Keratinocyte (primary cell): ENCODE measurements around the gene KCNJ15. TPM values are rescaled to one million over a fixed set of nuclear protein-coding genes. Genes with fewer than 3 reads are reported as not detected.

ENCODE experiments used
- DNase-seq: peaks from one replicate; pipeline ENCODE4 v3.0.0-alpha.2; 2011; ENCODE audit warnings: low read depth, missing footprints, low spot score
- FAIRE-seq: peaks from 2 replicates; lab custom pipeline; 2011; peaks lifted over from hg19 to GRCh38; lab: Jason Lieb, UNC
- H2AFZ ChIP-seq: 2 replicates; pipeline ENCODE4 v1.6.0; 2012; ENCODE audit warnings: low read length, control low read depth, inconsistent platforms; ENCODE audit not compliant: control insufficient read depth
- H3K27ac ChIP-seq: 2 replicates; pipeline ENCODE4 v1.5.1; 2011; ENCODE audit warnings: low read length; ENCODE audit not compliant: control insufficient read depth, insufficient read depth
- H3K27me3 ChIP-seq: 3 replicates; pipeline ENCODE4 v1.6.0; 2011; ENCODE audit warnings: low read length; ENCODE audit not compliant: control insufficient read depth, insufficient read depth; ENCODE audit errors: extremely low read depth
- H3K36me3 ChIP-seq, 2 experiments: 2 replicates in 1 of 2; 3 replicates in 1 of 2; pipeline ENCODE4 v1.5.1; 2011; ENCODE audit warnings: low read length in 2 of 2, mild to moderate bottlenecking in 1 of 2; ENCODE audit not compliant: control insufficient read depth in 2 of 2, insufficient read depth in 2 of 2; ENCODE audit errors: extremely low read depth in 1 of 2
- H3K4me1 ChIP-seq: 3 replicates; pipeline ENCODE4 v1.5.1; 2011; ENCODE audit warnings: low read length; ENCODE audit not compliant: control insufficient read depth, insufficient read depth; ENCODE audit errors: extremely low read depth
- H3K4me2 ChIP-seq: 3 replicates; pipeline ENCODE4 v1.6.0; 2011; ENCODE audit warnings: low read depth, low read length; ENCODE audit not compliant: control insufficient read depth, insufficient read depth; ENCODE audit errors: extremely low read depth
- H3K4me3 ChIP-seq, 3 experiments: fragments of 200-600 bp in 1 of 3; sonication (generic) in 1 of 3; 2 replicates in 2 of 3; 3 replicates in 1 of 3; pipeline ENCODE4 v1.5.1; 2011 to 2016; ENCODE audit warnings: low read length in 3 of 3, mild to moderate bottlenecking in 3 of 3, control low read depth in 2 of 3, inconsistent platforms in 1 of 3, low read depth in 1 of 3, mixed read lengths in 1 of 3, mixed run types in 1 of 3, moderate library complexity in 1 of 3; ENCODE audit not compliant: control insufficient read depth in 2 of 3, insufficient read depth in 2 of 3; ENCODE audit errors: extremely low read depth in 1 of 3
- H3K79me2 ChIP-seq: 2 replicates; pipeline ENCODE4 v1.6.0; 2012; ENCODE audit warnings: low read length; ENCODE audit not compliant: control insufficient read depth, insufficient read depth
- H3K9ac ChIP-seq: 3 replicates; pipeline ENCODE4 v1.6.0; 2011; ENCODE audit warnings: low read length; ENCODE audit not compliant: control insufficient read depth, insufficient read depth; ENCODE audit errors: extremely low read depth
- H3K9me1 ChIP-seq: 3 replicates; pipeline ENCODE4 v1.6.0; 2011; ENCODE audit warnings: low read length; ENCODE audit not compliant: control insufficient read depth, insufficient read depth; ENCODE audit errors: extremely low read depth
- H3K9me3 ChIP-seq: 2 replicates; pipeline ENCODE4 v1.5.1; 2012; ENCODE audit warnings: low read depth, low read length; ENCODE audit not compliant: control insufficient read depth
- H4K20me1 ChIP-seq: 3 replicates; pipeline ENCODE4 v1.6.0; 2011; ENCODE audit warnings: low read length; ENCODE audit not compliant: control insufficient read depth, insufficient read depth; ENCODE audit errors: extremely low read depth
- CTCF ChIP-seq, 3 experiments: IDR thresholded peaks in 1 of 3; conservative IDR thresholded peaks in 1 of 3; optimal IDR thresholded peaks in 1 of 3; 2 replicates in 2 of 3; 3 replicates in 1 of 3; pipeline versions ENCODE3 to v1.5.1; 2011; ENCODE audit warnings: low read length in 3 of 3, mild to moderate bottlenecking in 3 of 3, moderate library complexity in 2 of 3, control low read depth in 1 of 3, inconsistent platforms in 1 of 3; ENCODE audit not compliant: insufficient read depth in 2 of 3; ENCODE audit errors: extremely low read depth in 1 of 3
- EZH2 ChIP-seq: IDR thresholded peaks from one replicate; pipeline ENCODE4 v1.6.1; 2012; ENCODE audit warnings: inconsistent platforms, mild to moderate bottlenecking, low read length, moderate library complexity
- dilution Hi-C: fragments of 300-500 bp; cut with MboI; formaldehyde crosslinking; loops from one replicate; pipeline ENCODE4 v1.7.0; 2020; ENCODE audit warnings: low sequenced_read_pairs; ENCODE audit not compliant: extremely low pct_ligation_motif_present
- polyA plus RNA-seq, 5 experiments: library from polyadenylated mRNA; depleted of rRNA in 3 of 5; stranded (reverse) in 3 of 5; stranded (forward) in 1 of 5; unstranded in 1 of 5; fragments of >200 nt; gene quantifications; 1 replicate in 1 of 5; 2 replicates in 3 of 5; 3 replicates in 1 of 5; pipeline versions ENCODE4 v1.2.1 to v1.2.3, GENCODE V29; 2011 to 2012; ENCODE audit warnings: missing spikeins in 2 of 5, low read depth in 1 of 5, low replicate concordance in 1 of 5

Gene KCNJ15
- polyA plus RNA-seq, 1 donor (not counting 4 experiments of a cell fraction or from before 2014, with no cell fraction given) = 76.3 TPM

GRCh38 chr21:38325216-38325615 lies 68.4 kb downstream of the KCNJ15 start:
- Histone ChIP-seq H3K9me3 (no peaks in the 10 kb centered on the region), H3K9me1 (no peaks in the 10 kb centered on the region), H3K79me2 (no peaks in the 10 kb centered on the region), H2AFZ (no peak overlapping the region), H3K9ac (no peak overlapping the region), H3K4me3 (no peak overlapping the region), H3K36me3 (no peaks in the 10 kb centered on the region), H4K20me1 (no peaks in the 10 kb centered on the region), H3K4me2 (no peak overlapping the region), H3K27me3 (no peaks in the 10 kb centered on the region), H3K4me1 (peaks cover 12% of the 10 kb centered on the region), H3K27ac (no peak overlapping the region)
- dilution Hi-C loops = no loop called here
- no peak for FAIRE-seq
- TF ChIP-seq CTCF (optimal IDR thresholded peaks at IDR 0.05 in 1 of 3, IDR thresholded peaks at IDR 0.05 in 1 of 3, conservative IDR thresholded peaks at IDR 0.05 in 1 of 3; ENCODE audit: extremely low read depth in 1 of 3, insufficient read depth in 2 of 3, low read length in 3 of 3) = no peak
- no peak for TF ChIP-seq EZH2
- no peak for DNase-seq

GRCh38 chr21:38325731-38326420 lies 69.1 kb downstream of the KCNJ15 start:
- Histone ChIP-seq H3K4me2 (no peak overlapping the region), H3K36me3 (no peaks in the 10 kb centered on the region), H3K9ac (no peak overlapping the region), H3K9me1 (no peaks in the 10 kb centered on the region), H3K27ac (no peak overlapping the region), H3K27me3 (no peaks in the 10 kb centered on the region), H4K20me1 (no peaks in the 10 kb centered on the region), H3K9me3 (no peaks in the 10 kb centered on the region), H2AFZ (no peak overlapping the region), H3K4me1 (peaks cover 12% of the 10 kb centered on the region), H3K4me3 (no peak overlapping the region), H3K79me2 (no peaks in the 10 kb centered on the region)
- FAIRE-seq = no peak
- DNase-seq = no peak
- dilution Hi-C loops = no loop called here
- TF ChIP-seq CTCF (optimal IDR thresholded peaks at IDR 0.05 in 1 of 3, IDR thresholded peaks at IDR 0.05 in 1 of 3, conservative IDR thresholded peaks at IDR 0.05 in 1 of 3; ENCODE audit: extremely low read depth in 1 of 3, insufficient read depth in 2 of 3, low read length in 3 of 3) (no peak), EZH2 (no peak)
